Right lobe of liver (tissue), 4 donors: ENCODE results near the gene PBLD.

Source experiments
- CTCF ChIP-seq, 4 donors: fragments of 200-600 bp in 3 of 4; fragments of 450-650 bp in 1 of 4; IDR thresholded peaks; one replicate each; pipeline versions ENCODE4 v1.5.1 to v1.8.0; 2016 to 2022; ENCODE audit warnings: antibody characterized with exemption in 4 of 4, mild to moderate bottlenecking in 2 of 4
- POLR2A ChIP-seq: fragments of 450-650 bp; IDR thresholded peaks from one replicate; pipeline ENCODE4 v1.6.1; 2017; ENCODE audit warnings: antibody characterized with exemption, mild to moderate bottlenecking
- donor health status: DM: no; HTN: no; CAD: no.
- donor health status: DM: no; HTN: no; CAD: no.
- donor health status: DM: no; HTN: yes; CAD: no.

- TF ChIP-seq CTCF (IDR thresholded peaks at IDR 0.05) (no peak), POLR2A (no peak)
Measured at GRCh38 chr10:68366600-68366999, 33.9 kb upstream of the PBLD start.
